ENCODE data around the gene INAVA. TPM values are rescaled to one million over a fixed set of nuclear protein-coding genes. Genes with fewer than 3 reads are reported as not detected.
A peak's percentile ranks its signal among the peaks of the same experiment; 100 is the strongest.
"Not testable (repeated sequence)": the region's sequence is repeated elsewhere in the genome, so short reads cannot be mapped to it uniquely, and the experiment has no call there.

Gene INAVA
- total and polyA plus RNA-seq, 3 experiments from 2014 or later: 0.09 to 0.37 (median 0.24) TPM

GRCh38 chr1:200908191-200908868 lies 13.6 kb downstream of the INAVA start:
- Mint-ChIP-seq H3K27ac (peak overlapping the region in 1 of 8 donors; percentile 58), H3K27me3 (peaks cover 8 to 12% of the 10 kb centered on the region in 2 donors), H3K4me1 (peaks cover 16 to 40% (median 25%) of the 10 kb centered on the region in 3 donors), H3K9me3 (no peaks in the 10 kb centered on the region), H3K4me3 (no peak overlapping the region), H3K36me3 (no peaks in the 10 kb centered on the region)
- POLR2A ChIA-PET: no interaction called here
- H3K27ac ChIP-seq (ENCODE audit: low read depth, low read length): no peak overlapping the region
- no peak for DNase-seq
- no peaks in the 10 kb centered on the region for H3K36me3 ChIP-seq (ENCODE audit: insufficient read depth, low read length)
- H3K4me1 ChIP-seq (ENCODE audit: insufficient read depth, low read length): peaks cover 14% of the 10 kb centered on the region
- CTCF ChIA-PET: interaction anchor here (1.2 to 1.7 kb wide), 2 partner anchors 63 to 72 kb away, joined by 3 to 5 read pairs; no protein-coding TSS in a partner anchor
- no peaks in the 10 kb centered on the region for H3K27me3 ChIP-seq (ENCODE audit: insufficient read depth, low read length, poor library complexity, severe bottlenecking)
- H3K4me3 ChIP-seq (ENCODE audit: low read length): no peak overlapping the region
- H3K9me3 ChIP-seq (ENCODE audit: low read length): no peaks in the 10 kb centered on the region

- no peaks in the 10 kb centered on the region for H3K36me3 ChIP-seq (ENCODE audit: insufficient read depth, low read length)
- Mint-ChIP-seq H3K9me3 (no peaks in the 10 kb centered on the region), H3K4me3 (no peak overlapping the region), H3K27me3 (peaks cover 10 to 12% of the 10 kb centered on the region in 2 donors), H3K27ac (no peak overlapping the region), H3K4me1 (peaks cover 16 to 36% (median 25%) of the 10 kb centered on the region in 3 donors), H3K36me3 (no peaks in the 10 kb centered on the region)
- H3K4me3 ChIP-seq (ENCODE audit: low read length): no peak overlapping the region
- no peaks in the 10 kb centered on the region for H3K27me3 ChIP-seq (ENCODE audit: insufficient read depth, low read length, poor library complexity, severe bottlenecking)
- no peaks in the 10 kb centered on the region for H3K9me3 ChIP-seq (ENCODE audit: low read length)
- CTCF ChIA-PET: interaction anchor here (1.7 kb wide), 1 partner anchor 63 kb away, joined by 5 read pairs; no protein-coding TSS in a partner anchor
- H3K27ac ChIP-seq (ENCODE audit: low read depth, low read length): no peak overlapping the region
- POLR2A ChIA-PET: no interaction called here
- peaks cover 14% of the 10 kb centered on the region for H3K4me1 ChIP-seq (ENCODE audit: insufficient read depth, low read length)
- DNase-seq: no peak
Observed at GRCh38 chr1:200909071-200909470, 14.4 kb downstream of the INAVA start.

GRCh38 chr1:200909757-200910239 lies 15.1 kb downstream of the INAVA start:
- Mint-ChIP-seq H3K36me3 (no peaks in the 10 kb centered on the region), H3K4me3 (no peak overlapping the region), H3K4me1 (peaks cover 16 to 28% (median 25%) of the 10 kb centered on the region in 3 donors), H3K27ac (no peak overlapping the region), H3K27me3 (peaks cover 9 to 12% of the 10 kb centered on the region in 2 donors), H3K9me3 (no peaks in the 10 kb centered on the region)
- ChIA-PET CTCF (no interaction called here), POLR2A (no interaction called here)
- H3K27me3 ChIP-seq (ENCODE audit: insufficient read depth, low read length, poor library complexity, severe bottlenecking): no peaks in the 10 kb centered on the region
- peaks cover 14% of the 10 kb centered on the region for H3K4me1 ChIP-seq (ENCODE audit: insufficient read depth, low read length)
- no peak overlapping the region for H3K4me3 ChIP-seq (ENCODE audit: low read length)
- no peak overlapping the region for H3K27ac ChIP-seq (ENCODE audit: low read depth, low read length)
- no peak for DNase-seq
- no peaks in the 10 kb centered on the region for H3K36me3 ChIP-seq (ENCODE audit: insufficient read depth, low read length)
- H3K9me3 ChIP-seq (ENCODE audit: low read length): no peaks in the 10 kb centered on the region

- no peaks in the 10 kb centered on the region for H3K4me1 ChIP-seq (ENCODE audit: insufficient read depth, low read length)
- Mint-ChIP-seq H3K4me3 (no peak overlapping the region), H3K27me3 (peaks cover 9 to 12% of the 10 kb centered on the region in 2 donors), H3K36me3 (no peaks in the 10 kb centered on the region), H3K4me1 (peaks cover 5 to 15% (median 13%) of the 10 kb centered on the region in 3 donors), H3K27ac (no peak overlapping the region), H3K9me3 (no peaks in the 10 kb centered on the region)
- no peaks in the 10 kb centered on the region for H3K9me3 ChIP-seq (ENCODE audit: low read length)
- DNase-seq: no peak
- ChIA-PET POLR2A (no interaction called here), CTCF (no interaction called here)
- no peaks in the 10 kb centered on the region for H3K27me3 ChIP-seq (ENCODE audit: insufficient read depth, low read length, poor library complexity, severe bottlenecking)
- no peak overlapping the region for H3K27ac ChIP-seq (ENCODE audit: low read depth, low read length)
- H3K4me3 ChIP-seq (ENCODE audit: low read length): no peak overlapping the region
- H3K36me3 ChIP-seq (ENCODE audit: insufficient read depth, low read length): no peaks in the 10 kb centered on the region
Observed at GRCh38 chr1:200911361-200911760, 16.7 kb downstream of the INAVA start.

- H3K4me1 ChIP-seq (ENCODE audit: insufficient read depth, low read length); H3K4me1 Mint-ChIP-seq; H3K9me3 Mint-ChIP-seq; H3K27ac ChIP-seq (ENCODE audit: low read depth, low read length); CTCF ChIA-PET; H3K4me3 ChIP-seq (ENCODE audit: low read length); H3K36me3 Mint-ChIP-seq; H3K27ac Mint-ChIP-seq; H3K4me3 Mint-ChIP-seq; H3K9me3 ChIP-seq (ENCODE audit: low read length); DNase-seq; POLR2A ChIA-PET; H3K27me3 ChIP-seq (ENCODE audit: insufficient read depth, low read length, poor library complexity, severe bottlenecking); H3K36me3 ChIP-seq (ENCODE audit: insufficient read depth, low read length): not testable (repeated sequence)
- peaks cover 9 to 12% of the 10 kb centered on the region in 2 donors for H3K27me3 Mint-ChIP-seq
Observed at GRCh38 chr1:200911936-200912335, 17.2 kb downstream of the INAVA start.

- Mint-ChIP-seq H3K9me3 (no peaks in the 10 kb centered on the region), H3K27me3 (peaks cover 6 to 11% of the 10 kb centered on the region in 2 donors), H3K4me3 (no peak overlapping the region), H3K27ac (no peak overlapping the region), H3K4me1 (peaks cover 3 to 6% (median 4%) of the 10 kb centered on the region in 3 donors), H3K36me3 (no peaks in the 10 kb centered on the region)
- H3K27me3 ChIP-seq (ENCODE audit: insufficient read depth, low read length, poor library complexity, severe bottlenecking): no peaks in the 10 kb centered on the region
- H3K27ac ChIP-seq (ENCODE audit: low read depth, low read length): no peak overlapping the region
- no peaks in the 10 kb centered on the region for H3K9me3 ChIP-seq (ENCODE audit: low read length)
- POLR2A ChIA-PET: no interaction called here
- CTCF ChIA-PET: interaction anchor here (1.2 kb wide), 1 partner anchor 15 kb away, joined by 3 read pairs; no protein-coding TSS in a partner anchor
- no peaks in the 10 kb centered on the region for H3K36me3 ChIP-seq (ENCODE audit: insufficient read depth, low read length)
- no peaks in the 10 kb centered on the region for H3K4me1 ChIP-seq (ENCODE audit: insufficient read depth, low read length)
- H3K4me3 ChIP-seq (ENCODE audit: low read length): no peak overlapping the region
- no peak for DNase-seq
Observed at GRCh38 chr1:200912737-200913407, 18.2 kb downstream of the INAVA start.

GRCh38 chr1:200916152-200916551 lies 21.5 kb downstream of the INAVA start:
- no peak for DNase-seq
- no peaks in the 10 kb centered on the region for H3K9me3 ChIP-seq (ENCODE audit: low read length)
- Mint-ChIP-seq H3K36me3 (no peaks in the 10 kb centered on the region), H3K27me3 (peaks cover 4 to 6% of the 10 kb centered on the region in 2 donors), H3K27ac (no peak overlapping the region), H3K9me3 (no peaks in the 10 kb centered on the region), H3K4me1 (no peaks in the 10 kb centered on the region), H3K4me3 (no peak overlapping the region)
- ChIA-PET CTCF (no interaction called here), POLR2A (interaction anchor here (0.7 kb wide), 1 partner anchor 621 kb away, joined by 4 read pairs; no protein-coding TSS in a partner anchor)
- H3K27me3 ChIP-seq (ENCODE audit: insufficient read depth, low read length, poor library complexity, severe bottlenecking): no peaks in the 10 kb centered on the region
- H3K27ac ChIP-seq (ENCODE audit: low read depth, low read length): no peak overlapping the region
- H3K36me3 ChIP-seq (ENCODE audit: insufficient read depth, low read length): no peaks in the 10 kb centered on the region
- no peak overlapping the region for H3K4me3 ChIP-seq (ENCODE audit: low read length)
- no peaks in the 10 kb centered on the region for H3K4me1 ChIP-seq (ENCODE audit: insufficient read depth, low read length)

- H3K27ac Mint-ChIP-seq: peak overlapping the region in 1 of 8 donors; percentile 80
- no peaks in the 10 kb centered on the region for H3K9me3 ChIP-seq (ENCODE audit: low read length)
- H3K27me3 Mint-ChIP-seq: peaks cover 4 to 6% of the 10 kb centered on the region in 2 donors
- H3K36me3 Mint-ChIP-seq: no peaks in the 10 kb centered on the region
- DNase-seq: no peak
- ChIA-PET CTCF (no interaction called here), POLR2A (no interaction called here)
- H3K4me1 Mint-ChIP-seq: no peaks in the 10 kb centered on the region
- no peaks in the 10 kb centered on the region for H3K4me1 ChIP-seq (ENCODE audit: insufficient read depth, low read length)
- H3K4me3 Mint-ChIP-seq: no peak overlapping the region
- H3K27me3 ChIP-seq (ENCODE audit: insufficient read depth, low read length, poor library complexity, severe bottlenecking): no peaks in the 10 kb centered on the region
- H3K9me3 Mint-ChIP-seq: no peaks in the 10 kb centered on the region
- no peaks in the 10 kb centered on the region for H3K36me3 ChIP-seq (ENCODE audit: insufficient read depth, low read length)
- no peak overlapping the region for H3K4me3 ChIP-seq (ENCODE audit: low read length)
- no peak overlapping the region for H3K27ac ChIP-seq (ENCODE audit: low read depth, low read length)
Observed at GRCh38 chr1:200916681-200917080, 22.0 kb downstream of the INAVA start.
